ENCODE measurements around the gene TOMT.
"Not testable (repeated sequence)": the region's sequence is repeated elsewhere in the genome, so short reads cannot be mapped to it uniquely, and the experiment has no call there.

TOMT gene

GRCh38 chr11:72144807-72145565, 39.3 kb downstream of the TOMT start:
- no peaks in the 10 kb centered on the region for H3K79me2 ChIP-seq (ENCODE audit: insufficient read depth, low read length)
- no peak overlapping the region for H2AFZ ChIP-seq (ENCODE audit: low read length)
- H3K9me3 ChIP-seq (ENCODE audit: low read length), result no peaks in the 10 kb centered on the region
- H4K20me1 ChIP-seq (ENCODE audit: insufficient read depth, low read length), result no peaks in the 10 kb centered on the region
- no peaks in the 10 kb centered on the region for H3K36me3 ChIP-seq (ENCODE audit: insufficient read depth, low read length)
- H3K9me2 ChIP-seq (ENCODE audit: low read depth, low read length), result no peaks in the 10 kb centered on the region
- H3K9ac ChIP-seq (ENCODE audit: low read length), result no peak overlapping the region
- no peak overlapping the region for H3K4me3 ChIP-seq (ENCODE audit: low read depth, low read length, poor library complexity, severe bottlenecking)
- H3K4me2 ChIP-seq (ENCODE audit: low read length), result no peak overlapping the region
- no peak for TF ChIP-seq CTCF (IDR thresholded peaks at IDR 0.05; ENCODE audit: low read length)
- TF ChIP-seq EZH2 (IDR thresholded peaks at IDR 0.05; ENCODE audit: borderline replicate concordance, low read length), result no peak
- H3K4me1 ChIP-seq (ENCODE audit: insufficient read depth, low read length, severe bottlenecking), result no peaks in the 10 kb centered on the region
- H3K27ac ChIP-seq (ENCODE audit: low read depth, low read length, poor library complexity, severe bottlenecking), result no peak overlapping the region
- H3K27me3 ChIP-seq (ENCODE audit: insufficient read depth, low read length), result no peaks in the 10 kb centered on the region
- no peaks in the 10 kb centered on the region for H3F3A ChIP-seq (ENCODE audit: insufficient read depth, low read length)

GRCh38 chr11:72146625-72147024, 40.9 kb downstream of the TOMT start:
- H3K27ac ChIP-seq (ENCODE audit: low read depth, low read length, poor library complexity, severe bottlenecking), result no peak overlapping the region
- no peak overlapping the region for H3K4me3 ChIP-seq (ENCODE audit: low read depth, low read length, poor library complexity, severe bottlenecking)
- no peak overlapping the region for H3K9ac ChIP-seq (ENCODE audit: low read length)
- no peaks in the 10 kb centered on the region for H3K9me3 ChIP-seq (ENCODE audit: low read length)
- H4K20me1 ChIP-seq (ENCODE audit: insufficient read depth, low read length), result no peaks in the 10 kb centered on the region
- TF ChIP-seq CTCF (IDR thresholded peaks at IDR 0.05; ENCODE audit: low read length) (no peak), EZH2 (IDR thresholded peaks at IDR 0.05; ENCODE audit: borderline replicate concordance, low read length) (no peak)
- H3K36me3 ChIP-seq (ENCODE audit: insufficient read depth, low read length), result no peaks in the 10 kb centered on the region
- no peak overlapping the region for H2AFZ ChIP-seq (ENCODE audit: low read length)
- H3K9me2 ChIP-seq (ENCODE audit: low read depth, low read length), result no peaks in the 10 kb centered on the region
- no peaks in the 10 kb centered on the region for H3K27me3 ChIP-seq (ENCODE audit: insufficient read depth, low read length)
- no peak overlapping the region for H3K4me2 ChIP-seq (ENCODE audit: low read length)
- no peaks in the 10 kb centered on the region for H3K79me2 ChIP-seq (ENCODE audit: insufficient read depth, low read length)
- H3K4me1 ChIP-seq (ENCODE audit: insufficient read depth, low read length, severe bottlenecking), result no peaks in the 10 kb centered on the region
- H3F3A ChIP-seq (ENCODE audit: insufficient read depth, low read length), result no peaks in the 10 kb centered on the region

- Histone ChIP-seq H3F3A (ENCODE audit: insufficient read depth, low read length) (no peaks in the 10 kb centered on the region), H3K27me3 (ENCODE audit: insufficient read depth, low read length) (no peaks in the 10 kb centered on the region), H2AFZ (ENCODE audit: low read length) (no peak overlapping the region), H3K9ac (ENCODE audit: low read length) (no peak overlapping the region), H3K36me3 (ENCODE audit: insufficient read depth, low read length) (no peaks in the 10 kb centered on the region), H3K4me2 (ENCODE audit: low read length) (no peak overlapping the region), H3K4me1 (ENCODE audit: insufficient read depth, low read length, severe bottlenecking) (no peaks in the 10 kb centered on the region), H3K4me3 (ENCODE audit: low read depth, low read length, poor library complexity, severe bottlenecking) (no peak overlapping the region), H3K9me2 (ENCODE audit: low read depth, low read length) (no peaks in the 10 kb centered on the region), H3K9me3 (ENCODE audit: low read length) (no peaks in the 10 kb centered on the region), H3K79me2 (ENCODE audit: insufficient read depth, low read length) (no peaks in the 10 kb centered on the region), H4K20me1 (ENCODE audit: insufficient read depth, low read length) (no peaks in the 10 kb centered on the region), H3K27ac (ENCODE audit: low read depth, low read length, poor library complexity, severe bottlenecking) (no peak overlapping the region)
- TF ChIP-seq EZH2 (IDR thresholded peaks at IDR 0.05; ENCODE audit: borderline replicate concordance, low read length), result no peak
- TF ChIP-seq CTCF (IDR thresholded peaks at IDR 0.05; ENCODE audit: low read length), result no peak
Observed at GRCh38 chr11:72150882-72151281, 45.2 kb downstream of the TOMT start.

GRCh38 chr11:72153874-72154273, 48.1 kb downstream of the TOMT start:
- H2AFZ ChIP-seq (ENCODE audit: low read length); H3K27me3 ChIP-seq (ENCODE audit: insufficient read depth, low read length); H3K9ac ChIP-seq (ENCODE audit: low read length); H4K20me1 ChIP-seq (ENCODE audit: insufficient read depth, low read length); H3F3A ChIP-seq (ENCODE audit: insufficient read depth, low read length); H3K79me2 ChIP-seq (ENCODE audit: insufficient read depth, low read length); H3K4me2 ChIP-seq (ENCODE audit: low read length); H3K4me3 ChIP-seq (ENCODE audit: low read depth, low read length, poor library complexity, severe bottlenecking); H3K36me3 ChIP-seq (ENCODE audit: insufficient read depth, low read length); H3K9me2 ChIP-seq (ENCODE audit: low read depth, low read length); H3K4me1 ChIP-seq (ENCODE audit: insufficient read depth, low read length, severe bottlenecking); H3K27ac ChIP-seq (ENCODE audit: low read depth, low read length, poor library complexity, severe bottlenecking); H3K9me3 ChIP-seq (ENCODE audit: low read length): not testable (repeated sequence)

Data from OCI-LY1 (cell line).